22Rv1 (cell line): ENCODE measurements around the gene GNAI3.

Source experiments
- H3K27ac ChIP-seq: fragments of 450-650 bp; 2 replicates; pipeline ENCODE4 v1.5.1; 2017
- CTCF ChIP-seq: fragments of 450-650 bp; IDR thresholded peaks from 2 replicates; pipeline ENCODE4 v1.5.1; 2017; ENCODE audit warnings: mild to moderate bottlenecking
- ZFX ChIP-seq: fragments of 450-650 bp; IDR thresholded peaks from 2 replicates; pipeline ENCODE4 v1.6.1; 2017; ENCODE audit warnings: antibody characterized with exemption, borderline replicate concordance

The GNAI3 gene

GRCh38 chr1:109538827-109539555 lies 9.4 kb upstream of the GNAI3 start:
- no peak overlapping the region for H3K27ac ChIP-seq
- TF ChIP-seq CTCF (no peak), ZFX (no peak)

GRCh38 chr1:109539676-109540075 lies 8.7 kb upstream of the GNAI3 start, which contains the start of gene GPR61:
TSS of gene GPR61 (plus strand) at chr1:109539872. CDS start at chr1:109543023, 3,151 bp downstream.
- no peak for TF ChIP-seq CTCF
- TF ChIP-seq ZFX = no peak
- no peak within 1 kb of the TSS for H3K27ac ChIP-seq

- TF ChIP-seq ZFX (no peak), CTCF (no peak)
These were observed 7.3 kb upstream of the GNAI3 start for GRCh38 chr1:109541102-109541501.

GRCh38 chr1:109542657-109543056 lies 5.8 kb upstream of the GNAI3 start:
- H3K27ac ChIP-seq = no peak overlapping the region
- TF ChIP-seq ZFX (no peak), CTCF (no peak)

More at GRCh38 chr1:109541102-109541501, 7.3 kb upstream of the GNAI3 start:
- H3K27ac ChIP-seq = no peak overlapping the region

GRCh38 chr1:109543283-109543987 lies 5.0 kb upstream of the GNAI3 start:
- H3K27ac ChIP-seq = no peak overlapping the region
- TF ChIP-seq ZFX (no peak), CTCF (no peak)

- TF ChIP-seq CTCF = no peak
- TF ChIP-seq ZFX = no peak
- no peak overlapping the region for H3K27ac ChIP-seq
These were observed 4.3 kb upstream of the GNAI3 start for GRCh38 chr1:109543988-109544735.
